HCT116 (cell line): ENCODE results near the gene AFAP1. TPM values are rescaled to one million over a fixed set of nuclear protein-coding genes. Genes with fewer than 3 reads are reported as not detected.

Source experiments
- ATAC-seq: fragments of 200-7000 bp; cut with Tn5 transposase; 2 replicates; pipeline ENCODE4 v1.9.1; 2020; ENCODE audit warnings: mild to moderate bottlenecking, moderate library complexity
- BruUV-seq: library from RNA; stranded (reverse); fragments of 400-500 nt; replicated peaks from 2 replicates; lab custom pipeline; 2021; lab: Mats Ljungman, UMichigan
- CTCF ChIA-PET: fragments of 300-600 bp; sonication (Branson Sonifier 250); formaldehyde crosslinking; loops from one replicate; lab custom pipeline; 2021; ENCODE audit warnings: antibody characterized with exemption; lab: Charles Lee
- POLR2A ChIA-PET: fragments of 300-600, 350-600 bp; sonication (Branson Sonifier 250); formaldehyde crosslinking; loops from one replicate; lab custom pipeline; 2021; ENCODE audit warnings: antibody characterized with exemption; lab: Charles Lee
- RAD21 ChIA-PET, 2 experiments: fragments of 300-600 bp; sonication (Branson Sonifier 250); formaldehyde crosslinking; loops; one replicate each; lab custom pipeline; 2023; ENCODE audit warnings: low total read pairs in 2 of 2; ENCODE audit not compliant: uncharacterized antibody in 2 of 2, unreplicated experiment in 2 of 2, low non-redundant PET in 1 of 2; lab: Charles Lee
- DNase-seq: peaks from one replicate; pipeline ENCODE4 v3.0.0-alpha.2; 2010; ENCODE audit warnings: low read depth, low spot score
- H2AFZ ChIP-seq: fragments of 200-600 bp; shearing (Covaris generic), sonication (generic); 2 replicates; pipeline ENCODE4 v1.6.1; 2017; ENCODE audit warnings: low read depth, mixed run types, mixed read lengths, antibody characterized with exemption, low read length; ENCODE audit not compliant: poor library complexity, severe bottlenecking
- H3K27ac ChIP-seq: 2 replicates; pipeline ENCODE4 v1.5.1; 2012; ENCODE audit warnings: low read depth, low read length
- H3K27me3 ChIP-seq: fragments of 200-600 bp; sonication (generic); 2 replicates; pipeline ENCODE4 v1.6.1; 2016; ENCODE audit warnings: mixed run types, low read length, mixed read lengths; ENCODE audit not compliant: insufficient read depth
- H3K36me3 ChIP-seq, 2 experiments: fragments of 200-500 bp in 1 of 2; fragments of 200-600 bp in 1 of 2; sonication (Bioruptor generic) in 1 of 2; sonication (generic) in 1 of 2; 2 replicates each; pipeline versions ENCODE4 v1.5.1 to v1.6.1; 2014 to 2016; ENCODE audit warnings: low read length in 2 of 2, inconsistent platforms in 1 of 2, mixed read lengths in 1 of 2, mixed run types in 1 of 2; ENCODE audit not compliant: insufficient read depth in 2 of 2, control insufficient read depth in 1 of 2
- H3K4me1 ChIP-seq, 2 experiments: fragments of 200-600 bp in 1 of 2; sonication (generic) in 1 of 2; 2 replicates each; pipeline versions ENCODE4 v1.5.1 to v1.6.1; 2012 to 2017; ENCODE audit warnings: low read length in 2 of 2, inconsistent platforms in 1 of 2, mild to moderate bottlenecking in 1 of 2, mixed read lengths in 1 of 2, mixed run types in 1 of 2, moderate library complexity in 1 of 2; ENCODE audit not compliant: insufficient read depth in 2 of 2, control insufficient read depth in 1 of 2
- H3K4me2 ChIP-seq: fragments of 200-600 bp; sonication (generic); 2 replicates; pipeline ENCODE4 v1.6.1; 2017; ENCODE audit warnings: mixed run types, low read length, mixed read lengths
- H3K4me3 ChIP-seq, 2 experiments: fragments of 200-600 bp in 1 of 2; sonication (generic) in 1 of 2; replicated peaks in 1 of 2; 2 replicates each; pipeline ENCODE4 v1.5.1; 2011 to 2016; ENCODE audit warnings: low read length in 2 of 2, control low read depth in 1 of 2, low read depth in 1 of 2, mild to moderate bottlenecking in 1 of 2, mixed read lengths in 1 of 2, mixed run types in 1 of 2
- H3K79me2 ChIP-seq: fragments of 200-600 bp; sonication (generic); 2 replicates; pipeline ENCODE4 v1.6.1; 2017; ENCODE audit warnings: mild to moderate bottlenecking, mixed run types, low read length, moderate library complexity, mixed read lengths; ENCODE audit not compliant: insufficient read depth
- H3K9ac ChIP-seq: fragments of 200-600 bp; sonication (generic); 2 replicates; pipeline ENCODE4 v1.6.1; 2016; ENCODE audit warnings: low read length, mixed read lengths
- H3K9me2 ChIP-seq: fragments of 200-600 bp; sonication (generic), shearing (Covaris generic); 2 replicates; pipeline ENCODE4 v1.6.1; 2017; ENCODE audit warnings: mixed run types, mild to moderate bottlenecking, moderate library complexity; ENCODE audit not compliant: insufficient read depth
- H3K9me3 ChIP-seq, 2 experiments: fragments of 200-500 bp in 1 of 2; fragments of 200-600 bp in 1 of 2; sonication (Bioruptor generic) in 1 of 2; sonication (generic) in 1 of 2; 2 replicates each; pipeline ENCODE4 v1.6.1; 2014 to 2017; ENCODE audit warnings: low read length in 2 of 2, mixed read lengths in 2 of 2, inconsistent platforms in 1 of 2, low read depth in 1 of 2, mild to moderate bottlenecking in 1 of 2, mixed run types in 1 of 2, moderate library complexity in 1 of 2; ENCODE audit not compliant: control insufficient read depth in 1 of 2, insufficient read depth in 1 of 2
- H4K20me1 ChIP-seq: fragments of 200-600 bp; sonication (generic), shearing (Covaris generic); 2 replicates; pipeline ENCODE4 v1.6.1; 2017; ENCODE audit warnings: mixed run types, mild to moderate bottlenecking, moderate library complexity; ENCODE audit not compliant: insufficient read depth
- EGR1 ChIP-seq: IDR thresholded peaks from 2 replicates; pipeline ENCODE4 v1.6.1; 2012; ENCODE audit warnings: low read depth
- ELF1 ChIP-seq: IDR thresholded peaks from 2 replicates; pipeline ENCODE4 v1.6.1; 2012; ENCODE audit warnings: low read depth, borderline replicate concordance
- JUND ChIP-seq: IDR thresholded peaks from 2 replicates; pipeline ENCODE4 v1.6.1; 2012
- POLR2A ChIP-seq: IDR thresholded peaks from 2 replicates; pipeline ENCODE4 v1.7.0; 2011; ENCODE audit warnings: borderline replicate concordance; ENCODE audit not compliant: insufficient read depth, insufficient read length; ENCODE audit errors: extremely low read depth
- POLR2AphosphoS5 ChIP-seq: IDR thresholded peaks from 2 replicates; pipeline ENCODE4 v1.6.1; 2011; ENCODE audit warnings: mild to moderate bottlenecking, low read depth, low read length, moderate library complexity
- SP1 ChIP-seq: IDR thresholded peaks from 2 replicates; pipeline ENCODE4 v1.6.1; 2012; ENCODE audit warnings: low read depth
- TCF7L2 ChIP-seq: IDR thresholded peaks from 2 replicates; pipeline ENCODE4 v1.7.0; 2011; ENCODE audit warnings: borderline replicate concordance, inconsistent platforms; ENCODE audit not compliant: insufficient read depth, insufficient read length; ENCODE audit errors: extremely low read depth
- ZFX ChIP-seq: fragments of 450-650 bp; IDR thresholded peaks from 2 replicates; pipeline ENCODE4 v1.6.1; 2017
- intact Hi-C: fragments of 100-400 bp; cut with micrococcal nuclease; formaldehyde crosslinking; loops from 2 replicates; pipeline ENCODE4 v1.10.0; 2022
- total RNA-seq: library from RNA; stranded (reverse); gene quantifications from one replicate; pipeline ENCODE4 v1.2.1, GENCODE V29; 2021; ENCODE audit not compliant: unreplicated experiment
- TF ChIP-seq, protein P1 (sequence below): IDR thresholded peaks from 2 replicates; pipeline ENCODE4 v1.6.1; 2012; ENCODE audit warnings: low read depth

The AFAP1 gene
- total RNA-seq, 1 experiment from 2014 or later = 19.4 TPM

DNA sequence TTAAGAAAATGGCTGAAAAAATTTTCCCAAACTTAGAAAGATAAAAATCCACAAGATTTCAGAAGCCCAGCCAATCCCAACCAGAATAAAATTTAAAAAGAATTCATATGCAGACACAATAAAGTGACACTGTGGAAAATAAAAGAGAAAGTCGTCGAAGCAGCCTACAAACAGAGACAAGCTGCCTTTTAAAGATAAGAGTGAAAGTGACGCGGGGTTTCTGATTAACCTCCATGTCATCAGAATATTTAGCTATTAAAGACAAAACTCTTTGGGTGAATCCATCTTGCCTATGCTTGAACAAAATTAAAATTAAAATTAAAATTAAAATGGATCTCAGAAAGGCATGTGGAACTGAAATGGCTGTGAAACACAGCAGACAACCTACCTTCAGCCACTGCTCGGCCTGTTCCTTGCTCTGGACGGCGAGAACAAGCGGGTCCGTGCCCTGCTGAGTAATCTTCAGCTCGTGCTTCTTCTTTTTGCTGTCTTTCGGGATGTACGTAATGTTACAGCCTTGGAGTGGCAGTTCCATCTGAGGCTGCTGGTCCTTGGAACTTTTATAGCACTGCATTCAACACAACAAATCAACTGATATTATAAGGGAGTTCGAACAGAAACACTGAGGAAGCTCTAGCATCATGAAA lies 101.4 kb downstream of the AFAP1 start:
- no peak overlapping the region for H3K4me2 ChIP-seq
- RAD21 ChIA-PET = no interaction called here
- POLR2A ChIA-PET = no interaction called here
- ATAC-seq (no peak), DNase-seq (no peak)
- H2AFZ ChIP-seq = no peak overlapping the region
- intact Hi-C loops = no loop called here
- no TSS peak for BruUV-seq
- H3K4me1 ChIP-seq = peaks cover 15 to 18% of the 10 kb centered on the region in 2 experiments
- H3K9me2 ChIP-seq = no peaks in the 10 kb centered on the region
- no peaks in the 10 kb centered on the region for H3K9me3 ChIP-seq
- CTCF ChIA-PET = no interaction called here
- no peak overlapping the region for H3K4me3 ChIP-seq
- no peaks in the 10 kb centered on the region for H3K79me2 ChIP-seq
- H3K36me3 ChIP-seq = no peaks in the 10 kb centered on the region
- H3K9ac ChIP-seq = no peak overlapping the region
- H3K27ac ChIP-seq = no peak overlapping the region
- H3K27me3 ChIP-seq = no peaks in the 10 kb centered on the region
- TF ChIP-seq POLR2A (no peak), SP1 (no peak)
- TF ChIP-seq, all 23 proteins: peak for 0
- H4K20me1 ChIP-seq = no peaks in the 10 kb centered on the region

DNA sequence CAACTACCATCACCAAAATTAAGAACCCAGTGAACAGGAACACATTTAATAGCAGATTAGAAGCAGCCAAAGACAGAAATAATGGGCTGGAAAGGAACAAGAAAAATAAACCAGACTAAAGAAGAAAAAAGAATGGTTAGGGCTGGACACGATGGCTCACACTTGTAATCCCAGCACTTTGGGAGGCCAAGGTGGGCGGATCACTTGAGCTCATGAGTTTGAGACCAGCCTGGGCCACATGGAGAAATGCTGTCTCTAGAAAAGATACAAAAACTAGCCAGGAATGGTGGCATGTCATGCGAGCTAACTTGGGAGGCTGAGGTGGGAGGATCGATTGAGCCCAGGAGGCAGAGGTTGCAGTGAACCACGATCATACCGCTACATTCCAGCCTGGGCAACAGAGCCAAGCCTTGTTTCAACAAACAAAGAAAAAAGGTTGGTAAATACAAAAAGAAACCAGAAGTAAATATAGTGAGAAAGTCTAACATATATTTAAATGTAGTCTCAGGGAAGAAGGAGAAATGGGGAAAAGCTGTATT lies 102.0 kb downstream of the AFAP1 start:
- Histone ChIP-seq H2AFZ (no peak overlapping the region), H3K27ac (no peak overlapping the region), H3K9me2 (no peaks in the 10 kb centered on the region), H3K79me2 (no peaks in the 10 kb centered on the region), H3K4me2 (no peak overlapping the region), H3K4me1 (peaks cover 9 to 12% of the 10 kb centered on the region in 2 experiments), H3K36me3 (no peaks in the 10 kb centered on the region), H3K9ac (no peak overlapping the region), H3K9me3 (no peaks in the 10 kb centered on the region), H3K4me3 (no peak overlapping the region), H3K27me3 (no peaks in the 10 kb centered on the region), H4K20me1 (no peaks in the 10 kb centered on the region)
- BruUV-seq = no TSS peak
- DNase-seq = no peak
- ChIA-PET RAD21 (no interaction called here), POLR2A (no interaction called here), CTCF (no interaction called here)
- no peak for ATAC-seq
- intact Hi-C loops = no loop called here
- no peak for TF ChIP-seq ELF1
- no peak for TF ChIP-seq ZFX
- no peak for TF ChIP-seq EGR1
- TF ChIP-seq, protein P1, sequence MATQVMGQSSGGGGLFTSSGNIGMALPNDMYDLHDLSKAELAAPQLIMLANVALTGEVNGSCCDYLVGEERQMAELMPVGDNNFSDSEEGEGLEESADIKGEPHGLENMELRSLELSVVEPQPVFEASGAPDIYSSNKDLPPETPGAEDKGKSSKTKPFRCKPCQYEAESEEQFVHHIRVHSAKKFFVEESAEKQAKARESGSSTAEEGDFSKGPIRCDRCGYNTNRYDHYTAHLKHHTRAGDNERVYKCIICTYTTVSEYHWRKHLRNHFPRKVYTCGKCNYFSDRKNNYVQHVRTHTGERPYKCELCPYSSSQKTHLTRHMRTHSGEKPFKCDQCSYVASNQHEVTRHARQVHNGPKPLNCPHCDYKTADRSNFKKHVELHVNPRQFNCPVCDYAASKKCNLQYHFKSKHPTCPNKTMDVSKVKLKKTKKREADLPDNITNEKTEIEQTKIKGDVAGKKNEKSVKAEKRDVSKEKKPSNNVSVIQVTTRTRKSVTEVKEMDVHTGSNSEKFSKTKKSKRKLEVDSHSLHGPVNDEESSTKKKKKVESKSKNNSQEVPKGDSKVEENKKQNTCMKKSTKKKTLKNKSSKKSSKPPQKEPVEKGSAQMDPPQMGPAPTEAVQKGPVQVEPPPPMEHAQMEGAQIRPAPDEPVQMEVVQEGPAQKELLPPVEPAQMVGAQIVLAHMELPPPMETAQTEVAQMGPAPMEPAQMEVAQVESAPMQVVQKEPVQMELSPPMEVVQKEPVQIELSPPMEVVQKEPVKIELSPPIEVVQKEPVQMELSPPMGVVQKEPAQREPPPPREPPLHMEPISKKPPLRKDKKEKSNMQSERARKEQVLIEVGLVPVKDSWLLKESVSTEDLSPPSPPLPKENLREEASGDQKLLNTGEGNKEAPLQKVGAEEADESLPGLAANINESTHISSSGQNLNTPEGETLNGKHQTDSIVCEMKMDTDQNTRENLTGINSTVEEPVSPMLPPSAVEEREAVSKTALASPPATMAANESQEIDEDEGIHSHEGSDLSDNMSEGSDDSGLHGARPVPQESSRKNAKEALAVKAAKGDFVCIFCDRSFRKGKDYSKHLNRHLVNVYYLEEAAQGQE = no peak
- no peak for TF ChIP-seq JUND
- TF ChIP-seq POLR2AphosphoS5 = no peak
- TF ChIP-seq TCF7L2 = no peak
